Activated naive CD4-positive, alpha-beta T cell treated with Interleukin-2 at 50 U/mL for 16 hours (primary cell): ENCODE data around the gene SBF2.
A peak's percentile ranks its signal among the peaks of the same experiment; 100 is the strongest.

Experiments used
- DNase-seq: peaks from one replicate; pipeline ENCODE4 v3.0.0-alpha.2; 2020

Gene SBF2

DNA sequence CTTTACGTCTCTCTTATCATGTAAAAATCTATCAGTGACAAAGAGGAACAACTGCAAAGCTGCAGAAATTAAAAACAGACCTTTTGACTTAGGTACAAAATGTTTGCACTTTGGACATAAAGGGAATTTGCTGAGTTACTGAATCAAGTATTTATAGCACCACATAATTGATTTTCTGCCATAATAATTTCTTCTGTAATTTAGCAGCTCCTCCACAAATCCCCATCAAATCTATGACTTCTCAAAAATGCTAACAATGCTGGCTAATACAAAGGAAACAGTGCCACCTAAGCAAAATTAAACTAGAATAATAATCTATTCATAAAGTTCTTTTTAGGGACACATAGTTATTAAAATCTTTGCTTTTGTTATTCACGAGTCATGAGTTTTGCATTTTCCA, 415.1 kb downstream of the SBF2 start:
- no peak for DNase-seq

DNA sequence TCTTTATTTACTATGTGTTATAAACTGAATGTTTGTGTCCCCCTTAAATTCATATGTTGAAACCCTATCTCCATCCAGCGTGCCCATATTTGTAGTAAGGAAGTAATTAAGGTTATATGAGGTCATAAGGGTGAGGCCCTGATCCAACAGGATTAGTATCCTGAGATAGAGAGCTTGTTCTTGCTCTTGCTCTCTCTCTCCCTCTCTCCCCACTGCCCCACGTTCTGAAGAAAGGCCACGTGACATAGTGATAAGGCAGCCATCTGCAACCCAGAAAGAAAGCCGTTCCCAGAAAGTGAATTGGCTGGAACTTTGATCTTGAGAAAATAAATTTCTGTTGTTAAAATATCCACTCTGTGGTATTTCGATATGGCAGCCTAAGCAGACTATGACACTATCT, 417.7 kb downstream of the SBF2 start:
- no peak for DNase-seq

DNA sequence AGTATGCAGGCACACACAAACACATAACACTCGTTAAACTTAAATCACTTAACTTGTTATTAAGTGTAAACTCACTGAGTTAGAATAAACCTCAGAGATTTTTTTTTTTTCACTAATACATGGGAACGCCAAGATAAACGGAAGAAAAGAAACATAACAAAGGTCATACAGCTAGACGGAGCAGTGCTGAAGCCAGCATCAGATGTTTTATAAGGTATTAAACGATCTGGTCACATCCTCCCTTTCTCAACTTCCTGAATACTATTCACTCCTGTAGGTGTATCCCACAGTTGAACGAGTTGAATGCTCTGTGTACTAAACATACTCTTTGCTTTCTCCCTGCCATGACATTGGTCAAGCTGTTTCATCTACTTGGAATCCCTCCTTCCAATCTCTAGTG, 418.2 kb downstream of the SBF2 start:
- no peak for DNase-seq

DNA sequence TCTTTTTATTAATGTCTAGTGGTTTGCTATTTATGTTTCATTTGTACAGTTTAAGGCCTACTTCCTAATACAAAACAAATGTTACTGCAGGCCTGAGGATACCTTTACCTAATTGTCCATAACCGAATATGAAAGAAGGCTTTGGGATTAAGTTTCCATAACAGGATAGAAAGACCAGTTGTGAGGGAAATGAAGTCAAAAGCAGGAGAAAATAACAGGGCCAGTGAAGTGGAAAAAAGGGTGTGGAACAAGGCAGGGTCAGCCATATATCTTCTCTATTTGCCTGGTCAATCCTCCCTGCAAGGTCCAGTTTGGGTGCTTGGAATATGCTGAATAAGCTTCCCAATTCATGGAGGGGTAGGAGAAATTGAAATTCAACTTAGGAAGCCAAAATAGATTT, 418.6 kb downstream of the SBF2 start:
- DNase-seq = no peak

DNA sequence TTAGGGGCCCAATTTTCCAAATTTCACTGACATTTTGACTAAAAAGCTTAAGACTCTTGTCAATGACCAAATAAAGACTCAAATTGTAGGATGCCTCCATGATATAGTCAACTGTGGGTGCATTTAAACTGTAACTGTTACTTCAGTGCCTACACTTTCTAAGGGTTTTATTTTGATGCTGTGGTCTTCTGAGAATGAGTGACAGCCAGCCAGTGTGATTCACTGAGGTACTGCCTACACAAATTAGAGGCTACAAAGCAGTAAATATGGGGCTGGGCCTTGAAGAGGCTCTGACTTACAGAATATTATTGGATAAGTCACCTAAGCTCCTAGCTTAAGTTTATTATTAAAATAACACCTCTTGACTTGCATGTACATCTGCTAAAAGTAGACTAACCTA, 419.6 kb downstream of the SBF2 start:
- DNase-seq = no peak

DNA sequence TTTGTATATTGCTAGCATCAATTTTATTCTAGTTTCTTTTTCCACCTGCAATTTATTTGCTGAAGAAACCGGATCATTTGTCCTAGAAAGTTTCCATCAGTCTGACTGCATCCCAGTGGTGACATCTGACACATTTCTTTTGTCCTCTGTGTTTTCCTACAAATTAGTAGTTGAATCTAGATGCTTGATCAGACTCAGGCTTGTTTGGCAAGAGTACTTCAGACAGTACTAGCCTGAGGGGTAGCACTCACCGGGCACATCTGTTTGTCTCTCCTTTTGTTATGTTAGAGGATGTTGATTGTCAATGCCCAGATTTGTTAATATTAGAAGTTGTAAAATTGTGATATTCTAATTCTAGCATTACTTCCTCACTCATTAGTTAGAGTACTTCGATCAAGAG, 425.4 kb downstream of the SBF2 start:
- no peak for DNase-seq

DNA sequence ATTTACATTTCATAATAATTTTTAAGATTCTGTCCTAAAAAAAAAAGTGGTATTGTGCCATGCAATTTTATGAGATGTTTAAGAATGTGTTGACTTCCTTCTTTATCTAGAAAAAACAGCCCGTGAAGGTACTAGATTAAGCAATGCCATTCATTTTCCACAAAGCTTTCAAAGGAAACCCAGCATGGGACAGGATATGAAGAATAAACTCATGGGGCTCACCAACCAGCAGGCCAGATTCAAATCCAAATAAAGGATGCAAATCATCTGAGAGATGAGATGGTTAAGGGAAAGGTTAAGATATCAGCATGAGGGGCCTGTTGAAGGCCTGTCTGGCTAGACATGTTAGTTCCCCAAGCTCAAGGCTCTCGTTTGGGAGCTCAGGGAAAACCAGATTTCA, 431.0 kb downstream of the SBF2 start:
- no peak for DNase-seq

DNA sequence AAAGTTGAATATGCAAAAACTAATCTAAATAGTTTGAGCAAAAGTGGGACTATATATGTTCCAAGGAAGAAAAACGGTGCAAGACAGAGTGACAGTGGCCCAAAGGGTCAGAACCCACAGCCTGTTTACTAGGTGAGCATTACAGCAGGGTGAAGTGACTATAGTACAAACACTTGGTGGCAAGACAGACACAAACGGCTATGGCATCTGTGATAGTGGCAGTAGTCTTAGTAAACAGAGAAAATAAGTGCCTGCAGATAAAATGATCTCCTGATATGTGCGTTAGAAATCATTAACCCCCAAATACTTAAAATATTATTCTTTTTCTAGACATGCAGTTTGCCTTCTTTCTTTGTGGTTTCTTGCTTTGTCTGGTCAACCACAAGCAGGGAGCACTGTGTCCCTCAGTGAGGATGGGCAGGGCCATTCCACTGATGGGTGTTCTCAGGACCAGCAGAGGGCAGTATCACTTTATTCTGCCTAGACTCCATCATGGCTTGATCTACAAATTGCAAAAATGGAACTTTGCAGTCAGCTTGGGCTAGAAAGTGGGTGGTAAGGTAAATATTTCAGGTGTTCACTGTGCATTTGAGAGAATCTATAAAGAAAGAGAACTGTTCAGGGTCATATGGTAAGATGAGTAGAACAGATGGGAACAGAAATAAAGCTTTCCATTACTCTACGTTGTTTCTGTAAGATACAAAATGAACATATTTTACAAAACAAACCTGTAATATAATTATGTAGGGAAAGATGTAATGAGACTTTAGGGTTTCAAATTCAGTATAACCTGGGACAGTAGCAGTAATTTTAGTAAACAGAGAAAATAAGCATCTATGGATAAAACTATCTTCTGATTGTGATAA, 431.9 kb downstream of the SBF2 start:
- DNase-seq = peak; percentile 44

DNA sequence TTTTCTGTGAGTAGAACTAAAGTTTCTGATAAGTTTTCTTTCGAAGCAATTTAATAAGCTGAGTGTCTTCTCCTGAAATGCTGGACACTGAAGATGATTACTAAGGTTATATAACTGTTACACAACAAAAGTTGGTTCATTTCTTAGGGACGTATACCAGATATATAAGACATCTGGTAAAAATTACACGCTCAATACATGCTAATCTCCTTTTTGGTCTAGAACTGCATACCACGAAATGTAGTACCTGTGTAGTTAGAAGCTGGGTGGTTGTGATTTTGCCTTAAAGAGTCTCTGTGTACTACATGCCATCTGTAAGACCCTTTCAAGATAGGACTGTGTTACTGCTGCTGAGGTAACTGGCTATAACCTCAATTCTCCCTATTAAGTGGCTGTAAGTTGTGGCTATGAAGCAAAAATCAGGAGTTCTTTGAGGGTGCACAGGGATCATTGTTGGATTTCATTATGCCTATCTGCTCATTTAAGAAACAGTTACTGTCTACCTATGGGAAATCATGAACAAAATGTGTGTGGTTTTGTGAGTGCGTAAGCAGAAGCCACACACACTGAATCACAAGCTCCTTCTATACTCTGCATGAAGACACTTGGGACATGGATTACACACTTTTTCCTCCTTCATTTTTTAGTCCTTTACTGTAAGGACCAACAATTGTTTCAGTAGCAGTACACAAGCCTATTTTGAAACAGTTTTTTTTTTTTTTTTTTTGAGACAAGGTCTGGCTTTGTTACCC, 434.3 kb downstream of the SBF2 start:
- no peak for DNase-seq

DNA sequence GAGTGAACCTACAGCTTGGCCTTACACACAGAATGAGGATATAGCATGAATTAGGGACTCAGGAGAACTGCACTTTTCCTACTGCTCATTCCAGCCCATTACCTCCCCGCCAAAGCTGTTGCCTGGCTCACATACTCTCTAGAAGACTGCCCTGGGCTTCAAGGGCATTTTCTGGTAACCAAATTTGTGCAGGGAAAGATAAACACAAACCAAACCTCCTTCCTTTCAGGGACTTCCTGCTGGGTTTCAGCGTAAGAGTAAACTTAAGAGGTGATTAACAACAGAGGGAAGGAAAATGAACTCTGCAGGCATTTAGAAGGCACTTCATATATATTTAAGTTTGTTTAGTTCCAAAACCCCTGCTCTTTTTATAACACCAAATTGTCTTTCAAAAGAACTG, 435.2 kb downstream of the SBF2 start:
- no peak for DNase-seq

DNA sequence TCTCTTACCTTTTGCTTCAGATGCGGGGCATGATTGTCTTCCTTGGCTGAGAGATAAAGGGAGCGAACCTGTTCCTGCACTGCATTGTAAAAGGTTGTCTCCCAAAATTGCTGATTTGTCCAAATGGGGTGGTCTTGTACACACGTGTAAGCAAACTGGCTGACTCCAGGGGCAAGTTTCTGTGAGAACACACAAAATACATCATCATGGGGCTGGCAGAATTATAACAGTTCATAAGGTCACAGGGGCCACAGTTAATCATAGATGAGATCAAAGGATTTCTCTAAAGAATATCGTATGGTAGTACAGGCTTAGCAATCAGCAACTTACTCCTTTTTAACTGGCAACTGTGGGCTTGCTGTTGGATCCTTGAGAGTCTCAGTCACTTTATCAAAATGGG, 435.8 kb downstream of the SBF2 start:
- DNase-seq = no peak

DNA sequence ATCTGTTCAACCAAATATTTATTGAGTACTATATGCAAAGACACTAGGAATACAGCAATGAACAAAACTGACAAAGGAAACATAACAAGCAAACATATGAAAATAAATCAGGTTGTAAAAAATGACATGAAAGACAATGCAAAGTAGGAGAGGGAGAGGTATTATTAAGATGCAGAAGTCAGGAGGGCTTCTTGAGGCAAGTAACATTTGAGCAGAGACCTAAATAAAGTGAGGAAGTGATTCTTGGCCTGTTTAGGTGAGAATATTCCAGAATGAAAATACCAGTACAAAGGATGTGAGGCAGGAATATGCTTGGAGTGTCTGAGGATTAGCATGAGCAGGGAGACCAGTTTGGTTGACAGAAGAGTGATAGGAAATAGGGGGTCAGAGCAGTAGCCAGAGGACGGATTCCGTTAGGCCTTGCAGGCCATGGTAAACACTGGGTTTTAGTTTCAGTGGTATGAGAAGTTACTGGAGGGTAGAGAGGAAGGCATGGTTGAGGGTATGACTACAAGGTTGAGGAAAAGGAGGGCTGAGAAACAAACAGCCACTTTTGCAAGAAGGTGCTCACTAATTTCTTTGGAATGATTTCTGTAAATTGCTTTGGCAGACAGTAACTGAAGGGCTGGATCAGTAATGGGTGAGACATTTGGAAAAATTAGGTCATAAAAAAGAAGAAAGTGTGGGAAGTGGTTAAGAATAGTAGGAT, 438.3 kb downstream of the SBF2 start:
- no peak for DNase-seq

DNA sequence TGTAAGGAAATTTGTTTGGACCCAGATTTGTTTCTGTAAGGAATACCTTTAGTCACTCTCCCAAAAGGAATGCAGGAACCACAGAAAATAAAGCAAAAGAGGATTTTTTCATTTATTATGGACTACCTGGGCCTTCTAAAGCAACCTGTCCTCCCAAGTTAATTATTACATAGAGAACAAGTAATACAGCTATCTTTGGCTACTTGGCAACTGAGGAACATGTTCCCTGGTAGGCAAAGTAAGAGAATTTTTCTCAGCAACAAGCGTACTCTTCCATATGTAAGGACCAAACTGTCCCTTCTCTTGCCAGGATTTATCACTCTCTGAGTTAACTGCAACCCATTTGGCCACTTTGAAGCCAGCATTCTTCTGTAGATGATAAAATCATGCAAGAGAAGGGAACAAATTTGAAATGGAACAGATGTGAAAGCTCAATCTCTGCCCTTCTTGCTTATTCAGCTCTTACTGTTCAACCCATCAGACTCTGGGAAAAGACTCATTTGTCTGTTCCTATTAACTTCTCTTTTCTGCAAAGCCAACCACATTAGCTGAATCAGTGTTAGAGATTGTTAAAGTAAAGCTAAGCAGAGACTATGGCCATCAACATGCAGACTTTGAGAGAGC, 440.0 kb downstream of the SBF2 start:
- no peak for DNase-seq

DNA sequence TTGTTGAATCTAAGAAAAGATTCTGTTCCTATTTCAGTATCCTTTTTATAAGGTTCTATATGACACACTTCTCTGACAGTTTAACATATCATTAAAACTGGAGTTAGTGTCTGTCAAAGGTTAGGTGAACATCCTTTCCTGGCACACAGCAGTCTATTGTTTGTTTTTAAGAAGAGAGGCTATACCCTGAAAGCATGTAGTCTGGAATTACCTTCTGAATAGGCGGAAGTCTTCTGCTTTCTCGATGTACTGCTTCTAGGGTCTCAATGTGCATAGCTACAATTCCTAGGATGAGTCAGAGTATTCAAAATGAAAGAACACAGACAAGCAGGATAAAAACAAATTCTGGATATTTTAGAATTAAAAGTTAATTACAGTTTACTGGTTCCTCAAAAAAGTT, 441.6 kb downstream of the SBF2 start:
- DNase-seq = no peak

DNA sequence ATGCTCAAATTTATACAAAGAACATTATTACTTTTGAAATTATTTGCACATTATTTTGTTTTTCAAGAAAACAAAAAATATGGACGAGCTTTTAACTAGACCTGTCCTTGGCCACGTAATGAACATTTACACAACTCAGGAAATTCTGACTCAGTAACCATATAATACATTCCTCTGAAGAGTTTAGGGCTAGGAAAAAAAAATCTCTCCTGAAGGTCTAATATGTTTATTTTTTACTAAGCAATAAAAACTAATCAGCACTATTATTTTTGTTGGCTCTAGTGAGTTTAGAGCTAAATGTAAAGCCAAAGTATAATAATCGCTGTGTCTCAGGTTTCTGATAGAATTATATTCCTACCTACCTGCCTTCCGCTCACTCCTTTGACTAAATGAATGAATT, 442.7 kb downstream of the SBF2 start:
- DNase-seq = no peak

DNA sequence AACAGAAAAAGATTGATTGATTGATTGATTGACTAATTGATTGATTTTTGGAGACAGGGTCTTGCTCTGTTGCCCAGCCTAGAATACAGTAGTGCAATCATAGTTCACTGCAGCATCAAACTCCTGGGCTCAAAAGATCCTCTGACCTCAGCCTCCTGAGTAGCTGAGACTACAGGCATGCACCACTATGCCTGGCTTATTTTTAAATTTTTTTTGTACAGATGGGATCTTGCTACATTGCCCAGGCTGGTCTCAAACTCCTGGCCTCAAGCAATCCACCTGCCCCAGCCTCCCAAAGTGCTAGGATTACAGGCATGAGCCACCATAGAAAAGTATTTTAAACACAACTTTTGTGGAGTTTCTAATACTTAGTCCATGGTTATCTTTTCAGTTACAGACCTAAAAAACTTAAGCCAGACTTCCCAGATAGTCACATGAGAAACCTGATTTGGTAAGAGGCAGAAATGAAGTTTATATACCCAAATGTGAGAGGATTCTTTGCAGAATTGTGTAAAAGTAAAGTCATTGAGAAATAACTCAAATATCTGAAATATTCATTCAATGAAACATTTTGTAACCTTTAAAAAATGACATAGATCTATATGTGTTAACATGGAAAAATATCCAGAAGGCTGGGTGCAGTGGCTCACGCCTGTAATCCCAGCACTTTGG, 443.7 kb downstream of the SBF2 start:
- no peak for DNase-seq

DNA sequence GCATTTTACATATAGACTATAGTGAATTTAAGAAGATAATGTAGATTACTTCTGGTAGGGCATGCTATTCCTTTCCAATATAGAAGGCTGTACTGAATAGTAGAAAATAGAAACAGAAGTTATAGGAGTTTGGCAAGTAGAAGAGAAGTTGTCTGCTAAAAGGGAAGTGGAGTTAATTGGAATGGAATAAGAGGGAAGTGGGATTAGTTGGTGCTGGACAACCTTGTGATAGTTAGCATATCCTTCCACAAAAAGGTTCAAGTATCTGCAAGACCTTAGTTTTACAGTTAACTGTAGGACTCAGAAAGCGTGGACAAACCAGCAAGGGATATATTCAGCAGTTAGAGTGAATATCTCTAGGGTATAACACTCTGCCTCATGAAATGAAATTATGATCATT, 444.6 kb downstream of the SBF2 start:
- no peak for DNase-seq

DNA sequence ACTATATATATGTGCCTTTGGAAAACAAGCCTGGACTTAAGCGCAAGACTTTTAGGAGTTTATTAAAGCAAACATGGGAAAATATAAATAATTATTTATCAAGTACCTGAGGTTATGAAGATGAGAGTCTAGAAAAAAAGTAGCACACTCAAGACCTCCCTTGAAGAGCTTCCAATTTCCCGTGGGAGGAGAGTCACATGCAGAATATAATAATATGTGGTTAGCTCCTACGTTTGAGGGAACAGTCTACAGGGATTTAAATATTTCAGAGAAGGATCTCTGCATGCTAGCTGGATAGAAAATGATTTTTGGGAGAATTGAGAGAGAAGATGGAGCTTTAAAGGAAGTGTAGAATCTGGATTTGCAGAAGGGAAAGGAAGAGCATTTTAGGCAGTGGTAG, 446.4 kb downstream of the SBF2 start:
- DNase-seq = no peak

DNA sequence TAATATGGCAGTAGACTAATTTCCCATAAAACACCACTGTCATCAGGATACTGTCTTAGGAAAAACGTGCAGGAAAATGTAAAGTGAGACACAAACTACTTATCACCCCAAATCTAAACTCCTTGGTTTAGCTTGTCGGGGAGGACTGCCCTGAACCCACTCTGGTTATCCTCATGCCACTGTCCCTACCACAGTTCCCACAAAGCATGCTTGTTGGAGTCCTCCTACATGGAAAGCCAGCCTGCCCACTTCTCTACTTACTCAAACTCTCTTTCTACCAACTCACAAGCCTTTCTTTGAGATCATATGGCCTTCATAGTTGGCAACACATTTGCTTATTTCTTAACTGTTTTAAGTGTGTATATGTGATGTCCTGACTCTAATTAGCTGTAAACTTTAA, 451.1 kb downstream of the SBF2 start:
- no peak for DNase-seq

DNA sequence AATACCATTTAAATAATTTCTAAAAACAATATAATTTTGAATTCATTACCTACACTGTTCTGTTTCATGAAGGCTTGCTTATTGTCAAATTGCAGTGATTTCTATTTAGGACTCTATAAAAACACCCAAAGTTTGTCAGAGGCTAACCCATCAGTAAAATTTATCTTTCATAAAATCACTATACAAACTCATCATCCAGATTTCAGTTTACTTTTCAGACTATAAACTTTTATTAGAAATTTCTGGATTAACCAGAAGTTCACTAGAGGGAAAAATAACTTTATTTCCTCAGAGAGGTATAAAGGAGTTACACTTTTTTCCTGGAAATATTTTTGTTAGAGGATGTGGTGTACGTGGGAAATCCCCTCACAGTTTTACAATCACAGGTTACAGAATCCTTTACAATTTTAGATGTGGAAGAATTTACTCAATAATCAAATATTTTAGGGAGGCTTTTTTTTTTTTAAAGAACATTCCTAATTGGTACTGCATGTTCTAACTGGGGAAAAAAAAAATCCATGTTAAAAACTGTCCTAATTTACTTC, 453.5 kb downstream of the SBF2 start:
- no peak for DNase-seq

DNA sequence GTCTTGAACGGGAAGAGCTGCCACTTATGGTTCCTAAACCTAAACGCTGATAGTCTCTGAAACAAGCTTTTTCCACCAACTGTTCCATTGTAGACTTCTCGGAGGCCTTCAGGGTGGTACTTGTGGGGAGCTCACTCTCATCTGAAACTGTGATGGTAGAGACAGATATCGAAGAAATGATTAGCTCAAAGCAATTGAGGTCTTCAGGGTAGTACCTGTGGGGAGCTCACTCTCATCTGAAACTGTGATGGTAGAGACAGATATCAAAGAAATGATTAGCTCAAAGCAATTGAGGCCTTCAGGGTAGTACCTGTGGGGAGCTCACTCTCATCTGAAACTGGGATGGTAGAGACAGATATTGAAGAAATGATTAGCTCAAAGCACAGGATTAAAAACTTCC, 454.5 kb downstream of the SBF2 start:
- DNase-seq = no peak

DNA sequence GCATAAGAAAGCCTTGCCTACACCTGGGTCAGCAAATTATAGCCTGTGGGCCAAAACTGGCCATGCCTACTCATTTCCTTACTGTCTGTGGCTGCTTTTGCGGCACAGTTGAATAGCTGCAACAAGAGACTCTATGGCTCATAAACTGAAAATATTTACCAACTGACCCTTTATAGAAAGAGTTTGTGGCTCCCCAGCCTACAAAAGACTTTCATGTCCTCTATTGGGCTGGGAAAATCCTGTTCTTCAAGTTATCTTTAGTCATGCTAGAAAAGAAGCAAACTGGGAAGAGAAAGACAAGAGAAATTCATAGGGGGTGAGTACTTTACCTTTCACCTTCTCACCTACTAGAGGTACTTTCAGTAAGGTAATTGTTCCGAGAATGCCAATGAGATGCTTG, 455.1 kb downstream of the SBF2 start:
- no peak for DNase-seq

DNA sequence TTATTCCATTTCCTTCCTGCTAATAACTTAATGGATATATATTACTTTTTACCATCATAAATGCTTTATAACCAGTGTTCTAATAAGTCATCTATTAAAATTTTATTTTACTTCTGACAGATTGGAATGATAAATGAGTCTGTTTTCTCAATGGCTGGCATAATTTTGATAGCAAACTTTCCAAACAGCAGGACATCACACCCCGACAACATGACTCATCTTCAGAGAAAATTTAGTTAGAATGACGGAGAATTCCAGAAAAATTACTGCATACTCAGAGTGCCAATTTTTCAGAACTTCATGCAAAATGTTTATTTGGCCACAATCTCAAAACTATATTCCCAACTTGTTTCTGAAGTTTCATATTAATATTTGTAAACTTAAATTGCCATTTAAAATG, 455.8 kb downstream of the SBF2 start:
- no peak for DNase-seq
